Measurements from ENCODE around the gene SYCP3.
A peak's percentile ranks its signal among the peaks of the same experiment; 100 is the strongest.

SYCP3 gene

DNA sequence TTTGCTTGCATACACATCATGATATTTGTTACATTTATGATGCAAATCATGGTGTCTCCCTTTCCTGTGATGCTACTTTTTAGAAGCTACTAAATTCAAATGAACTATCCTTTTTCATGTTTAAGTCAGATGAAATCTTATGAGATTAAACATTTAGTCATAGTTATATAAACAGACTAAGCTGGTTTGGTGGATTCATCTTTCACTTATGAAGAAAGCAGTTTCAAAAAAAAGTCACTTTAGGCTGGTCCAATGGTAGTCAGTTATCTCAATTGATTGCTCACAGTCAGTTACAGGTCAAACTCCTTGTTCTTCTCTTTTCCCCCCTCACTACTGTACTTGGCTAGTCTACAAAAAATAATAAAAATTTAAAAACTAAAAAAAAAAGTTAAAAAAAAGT lies 19.7 kb downstream of the SYCP3 start:
- CTCF ChIA-PET, result interaction anchor here (0.6 to 1.5 kb wide), 2 partner anchors 40 to 322 kb away, joined by 3 to 4 read pairs; no protein-coding TSS in a partner anchor
- H3K27me3 Mint-ChIP-seq, result no peaks in the 10 kb centered on the region

DNA sequence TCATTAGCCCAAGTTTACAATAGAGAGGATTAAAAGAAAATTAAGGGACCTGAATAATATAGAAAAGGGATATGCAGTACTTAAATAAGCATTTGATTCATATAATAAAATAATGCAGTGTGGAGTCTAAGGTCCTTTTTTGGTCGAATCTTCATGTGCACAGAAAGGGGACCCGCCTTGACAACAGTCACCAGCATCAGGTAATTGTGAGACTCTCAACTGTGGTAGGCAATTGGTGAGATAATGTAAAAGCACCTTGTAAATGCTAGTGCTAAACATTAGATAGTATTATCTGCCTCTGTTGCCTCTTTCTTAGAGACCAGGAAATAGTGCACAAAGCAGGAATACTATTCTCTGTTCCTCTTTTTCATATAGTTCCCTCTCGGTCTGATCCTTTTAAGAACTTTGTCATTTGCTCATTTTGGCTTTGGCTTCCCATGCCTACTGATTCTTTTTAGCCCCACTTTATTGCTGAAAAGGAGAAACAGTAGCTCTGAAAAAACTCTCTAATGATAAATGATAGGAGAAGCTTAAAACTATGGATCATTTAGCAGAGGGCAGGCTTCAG lies 24.3 kb downstream of the SYCP3 start:
- Mint-ChIP-seq H3K9me3 (no peaks in the 10 kb centered on the region), H3K27ac (no peak overlapping the region), H3K4me3 (no peak overlapping the region), H3K4me1 (peaks cover 6% of the 10 kb centered on the region), H3K36me3 (peaks cover 7% of the 10 kb centered on the region), H3K27me3 (no peaks in the 10 kb centered on the region)
- DNase-seq, result no peak
- CTCF ChIA-PET, result interaction anchor here (1.7 kb wide), 1 partner anchor 12 kb away, joined by 4 read pairs; no protein-coding TSS in a partner anchor

More for the DNA sequence above, 19.7 kb downstream of the SYCP3 start:
- no peaks in the 10 kb centered on the region for H3K9me3 Mint-ChIP-seq
- no peak overlapping the region for H3K27ac Mint-ChIP-seq
- H3K4me1 Mint-ChIP-seq, result no peaks in the 10 kb centered on the region
- no peak for DNase-seq
- peaks cover 11% of the 10 kb centered on the region for H3K36me3 Mint-ChIP-seq
- no peak overlapping the region for H3K4me3 Mint-ChIP-seq

DNA sequence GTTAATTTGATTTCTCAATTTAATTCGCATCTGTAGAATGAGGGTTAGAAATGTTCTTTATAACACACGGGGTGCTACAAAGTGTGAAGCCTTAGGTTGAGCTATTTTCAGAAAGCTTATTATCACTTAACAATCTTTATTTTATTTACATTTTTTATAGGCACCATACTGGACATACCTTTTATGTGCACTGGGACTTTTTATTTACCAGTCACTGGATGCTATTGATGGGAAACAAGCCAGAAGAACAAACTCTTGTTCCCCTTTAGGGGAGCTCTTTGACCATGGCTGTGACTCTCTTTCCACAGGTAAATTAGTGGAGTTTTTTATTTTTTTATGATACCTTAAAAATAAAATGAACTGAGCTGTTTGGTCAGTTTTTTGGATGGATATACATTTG lies 25.3 kb downstream of the SYCP3 start:
- Mint-ChIP-seq H3K4me1 (peaks cover 17% of the 10 kb centered on the region), H3K36me3 (peaks cover 6% of the 10 kb centered on the region), H3K9me3 (no peaks in the 10 kb centered on the region), H3K27ac (no peak overlapping the region), H3K27me3 (no peaks in the 10 kb centered on the region), H3K4me3 (no peak overlapping the region)
- CTCF ChIA-PET, result interaction anchor here (1.7 kb wide), 1 partner anchor 11 kb away, joined by 4 read pairs; no protein-coding TSS in a partner anchor
- DNase-seq, result no peak

DNA sequence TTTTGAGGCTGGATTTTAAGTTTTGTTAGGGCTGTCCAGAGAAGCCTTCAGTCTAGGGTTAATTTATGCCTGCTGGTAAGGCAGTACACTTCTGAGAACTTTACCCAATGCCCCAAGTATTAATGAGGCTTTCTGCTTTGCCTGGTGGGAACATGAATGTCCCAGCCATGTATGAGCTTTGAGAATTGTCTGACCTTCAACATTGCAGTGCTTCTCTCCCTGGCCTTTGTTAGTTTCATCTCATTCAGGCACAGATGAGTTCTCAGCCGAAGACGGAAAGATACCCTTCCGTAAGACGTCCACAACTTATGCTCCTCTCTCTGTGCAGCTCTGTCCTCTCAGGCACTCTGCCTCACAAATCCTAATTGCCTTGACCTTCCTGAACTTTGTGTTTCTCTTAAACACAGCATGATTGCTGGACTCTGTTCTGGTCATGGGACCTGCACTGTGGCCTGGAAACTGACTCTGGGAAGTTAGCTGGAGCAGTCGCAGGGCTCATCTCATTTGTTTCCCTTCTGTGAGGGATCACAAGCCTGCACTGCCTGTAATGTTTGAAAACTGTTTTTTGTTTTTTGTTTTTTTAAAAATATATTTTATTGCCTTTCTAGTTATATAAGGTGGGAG lies 26.1 kb downstream of the SYCP3 start:
- no peak for DNase-seq
- Mint-ChIP-seq H3K27ac (no peak overlapping the region), H3K4me3 (no peak overlapping the region), H3K4me1 (peaks cover 18% of the 10 kb centered on the region), H3K36me3 (peaks cover 5% of the 10 kb centered on the region), H3K27me3 (no peaks in the 10 kb centered on the region), H3K9me3 (no peaks in the 10 kb centered on the region)
- CTCF ChIA-PET, result interaction anchor here (0.8 to 1.7 kb wide), 2 partner anchors 11 to 19 kb away, joined by 3 to 4 read pairs; no protein-coding TSS in a partner anchor

DNA sequence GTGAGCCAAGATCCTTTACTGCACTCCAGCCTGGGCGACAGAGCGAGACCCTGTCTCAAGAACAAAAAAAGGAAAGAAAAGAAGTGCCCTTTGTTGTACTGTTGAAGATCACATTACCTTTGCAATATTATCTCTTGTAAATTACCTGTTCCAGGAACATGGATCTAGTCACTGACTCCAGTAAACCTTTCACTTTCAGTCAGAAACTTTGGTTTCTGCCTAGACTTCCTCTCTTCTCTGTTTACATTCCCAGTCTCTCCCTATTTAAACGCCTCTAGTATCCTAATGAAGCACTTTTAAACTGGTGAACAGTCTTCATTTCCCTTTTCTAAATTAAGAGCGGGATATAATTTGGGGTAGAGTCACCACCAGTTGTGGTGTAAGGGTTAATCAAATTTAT lies 29.0 kb downstream of the SYCP3 start:
- Mint-ChIP-seq H3K4me1 (peaks cover 18% of the 10 kb centered on the region), H3K4me3 (no peak overlapping the region), H3K27me3 (no peaks in the 10 kb centered on the region), H3K27ac (no peak overlapping the region), H3K9me3 (no peaks in the 10 kb centered on the region), H3K36me3 (no peaks in the 10 kb centered on the region)
- CTCF ChIA-PET, result no interaction called here
- no peak for DNase-seq

DNA sequence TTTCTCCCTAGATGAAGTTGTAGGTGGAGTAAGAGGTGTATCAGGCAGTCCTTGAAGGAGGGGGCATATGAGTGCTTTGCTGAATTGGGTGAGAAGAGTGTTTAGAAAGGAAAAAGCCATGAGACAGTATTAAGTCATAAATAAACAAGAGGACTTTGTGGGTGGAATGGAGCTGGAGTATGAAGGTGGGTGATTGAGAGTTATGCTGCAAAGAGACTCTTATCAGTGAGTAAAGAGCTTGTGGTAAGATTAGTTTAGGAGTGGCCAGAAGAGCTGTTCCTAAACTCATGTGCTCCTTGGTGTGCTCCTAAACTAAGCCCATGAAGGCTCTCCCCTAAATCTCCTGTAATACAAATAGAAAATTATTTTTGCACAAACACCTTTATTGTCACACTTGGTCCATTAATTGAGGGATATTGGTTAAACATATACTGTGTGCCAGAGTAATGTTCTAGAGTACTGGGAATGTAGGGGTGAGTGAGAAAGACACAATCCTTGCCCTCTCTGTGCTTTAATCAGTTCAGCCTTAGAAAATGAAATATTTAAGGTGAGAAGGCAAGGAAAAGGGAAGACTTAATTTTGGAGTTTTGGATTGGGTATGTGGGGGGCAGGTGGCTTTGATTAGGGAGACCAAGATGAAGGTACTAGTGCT lies 32.0 kb downstream of the SYCP3 start:
- CTCF ChIA-PET, result interaction anchor here (1.5 kb wide), 1 partner anchor 26 kb away, joined by 3 read pairs; no protein-coding TSS in a partner anchor
- peaks cover 18% of the 10 kb centered on the region for H3K4me1 Mint-ChIP-seq
- H3K9me3 Mint-ChIP-seq, result no peaks in the 10 kb centered on the region
- no peak overlapping the region for H3K27ac Mint-ChIP-seq
- H3K27me3 Mint-ChIP-seq, result no peaks in the 10 kb centered on the region
- no peaks in the 10 kb centered on the region for H3K36me3 Mint-ChIP-seq
- no peak overlapping the region for H3K4me3 Mint-ChIP-seq
- no peak for DNase-seq

DNA sequence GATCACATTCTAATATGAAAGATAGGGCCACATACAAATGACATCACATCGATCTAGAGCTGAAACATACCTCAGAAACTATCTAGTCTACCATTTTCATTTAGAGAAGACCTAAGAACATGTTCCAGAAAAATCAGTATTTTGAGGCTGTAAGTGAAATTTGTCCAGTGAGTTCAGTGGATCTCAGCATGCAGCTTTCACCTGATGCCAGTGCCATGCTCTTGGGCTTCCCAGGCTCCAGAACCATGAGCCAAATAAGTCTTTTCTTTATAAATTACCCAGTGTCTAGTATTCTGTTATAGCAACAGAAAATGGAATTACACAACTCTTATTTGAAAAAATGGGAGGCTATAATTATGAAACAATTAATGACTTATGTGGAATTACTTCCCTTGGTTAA lies 32.9 kb downstream of the SYCP3 start:
- no peaks in the 10 kb centered on the region for H3K36me3 Mint-ChIP-seq
- H3K4me3 Mint-ChIP-seq, result no peak overlapping the region
- H3K4me1 Mint-ChIP-seq, result peaks cover 18% of the 10 kb centered on the region
- H3K27ac Mint-ChIP-seq, result no peak overlapping the region
- no peaks in the 10 kb centered on the region for H3K9me3 Mint-ChIP-seq
- no peak for DNase-seq
- H3K27me3 Mint-ChIP-seq, result no peaks in the 10 kb centered on the region
- CTCF ChIA-PET, result no interaction called here

DNA sequence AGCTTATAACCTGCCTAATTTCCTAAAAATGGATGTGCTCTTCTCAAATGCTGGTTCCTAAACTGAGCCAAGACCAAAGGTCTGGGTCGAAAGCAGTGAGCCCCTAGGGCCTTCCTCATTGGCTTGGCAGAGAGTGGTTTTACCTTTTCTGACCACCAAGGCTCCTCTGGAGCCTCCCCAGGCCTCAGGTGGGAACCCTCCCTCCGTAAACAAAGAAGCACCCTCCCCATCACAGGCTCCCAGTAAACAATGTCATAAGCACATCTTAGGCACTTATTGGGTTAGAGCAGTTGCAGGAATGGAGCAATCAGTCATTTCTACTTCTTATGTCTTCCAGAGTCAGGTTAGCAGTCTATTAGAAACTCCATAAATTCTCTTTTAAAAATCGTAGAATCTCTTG lies 35.8 kb downstream of the SYCP3 start:
- no peak overlapping the region for H3K27ac Mint-ChIP-seq
- peaks cover 2% of the 10 kb centered on the region for H3K36me3 Mint-ChIP-seq
- DNase-seq, result no peak
- H3K27me3 Mint-ChIP-seq, result no peaks in the 10 kb centered on the region
- H3K9me3 Mint-ChIP-seq, result no peaks in the 10 kb centered on the region
- peaks cover 18% of the 10 kb centered on the region for H3K4me1 Mint-ChIP-seq
- CTCF ChIA-PET, result interaction anchor here (1.8 kb wide), 1 partner anchor 10 kb away, joined by 4 read pairs; no protein-coding TSS in a partner anchor
- H3K4me3 Mint-ChIP-seq, result no peak overlapping the region

DNA sequence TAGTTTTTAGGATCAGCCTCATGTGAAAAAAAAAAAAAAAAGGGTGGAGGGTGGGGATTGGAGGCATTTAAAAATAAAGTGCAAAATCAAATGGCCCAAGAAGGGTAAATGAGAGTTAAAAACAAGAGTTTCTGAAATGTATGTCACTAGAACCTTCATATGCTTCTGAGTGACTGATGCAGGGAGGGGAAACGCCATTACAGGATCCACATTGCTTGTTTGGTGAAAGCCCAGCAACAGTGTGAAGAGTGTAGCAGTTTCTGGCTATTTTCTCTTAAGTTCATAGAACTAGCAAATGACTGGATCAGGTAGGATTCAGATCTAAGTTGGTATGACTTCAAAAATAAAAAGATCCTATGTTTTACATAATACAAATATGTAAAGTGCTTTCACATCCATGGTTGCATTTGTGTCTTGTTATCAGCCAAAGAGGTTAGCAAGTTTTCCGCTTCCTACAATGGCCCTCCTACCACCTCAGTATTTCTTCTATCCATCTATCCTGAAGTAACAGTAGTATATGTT lies 38.9 kb downstream of the SYCP3 start:
- H3K9me3 Mint-ChIP-seq, result no peaks in the 10 kb centered on the region
- H3K4me1 Mint-ChIP-seq, result peaks cover 31% of the 10 kb centered on the region
- CTCF ChIA-PET, result interaction anchor here (0.7 kb wide), 1 partner anchor 24 kb away, joined by 4 read pairs; no protein-coding TSS in a partner anchor
- DNase-seq, result no peak
- no peak overlapping the region for H3K27ac Mint-ChIP-seq
- no peaks in the 10 kb centered on the region for H3K27me3 Mint-ChIP-seq
- no peak overlapping the region for H3K4me3 Mint-ChIP-seq
- H3K36me3 Mint-ChIP-seq, result peaks cover 4% of the 10 kb centered on the region

DNA sequence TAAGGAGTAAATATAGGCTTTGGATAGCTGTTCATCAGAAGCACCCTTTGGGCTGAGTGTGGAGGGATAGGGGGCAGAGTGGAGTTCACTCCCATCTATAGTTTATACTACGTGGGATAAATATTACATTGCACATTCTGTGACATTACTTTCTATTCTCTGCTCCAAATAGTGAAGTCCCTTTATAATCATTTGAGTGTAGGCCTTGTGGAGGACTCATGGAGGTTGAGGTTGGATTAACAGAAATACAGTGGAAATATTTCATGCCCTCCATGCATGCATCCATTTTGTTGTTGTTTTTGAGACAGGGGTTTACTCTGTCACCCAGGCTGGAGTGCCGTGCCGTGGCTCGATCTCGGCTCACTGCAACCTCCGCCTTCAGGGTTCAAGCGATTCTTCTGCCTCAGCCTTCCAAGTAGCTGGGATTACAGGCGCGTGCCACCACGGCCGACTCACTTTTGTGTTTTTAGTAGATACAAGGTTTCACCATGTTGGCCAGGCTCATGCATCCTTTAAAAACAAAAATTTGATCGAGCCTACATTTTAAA lies 40.4 kb downstream of the SYCP3 start:
- H3K4me3 Mint-ChIP-seq, result peak overlapping the region; percentile 87
- no peak for DNase-seq
- peaks cover 4% of the 10 kb centered on the region for H3K36me3 Mint-ChIP-seq
- no peaks in the 10 kb centered on the region for H3K9me3 Mint-ChIP-seq
- peaks cover 31% of the 10 kb centered on the region for H3K4me1 Mint-ChIP-seq
- H3K27ac Mint-ChIP-seq, result peak overlapping the region; percentile 87
- H3K27me3 Mint-ChIP-seq, result no peaks in the 10 kb centered on the region
- CTCF ChIA-PET, result interaction anchor here (0.6 to 1.4 kb wide), 3 partner anchors 25 to 280 kb away, joined by 3 read pairs; no protein-coding TSS in a partner anchor

DNA sequence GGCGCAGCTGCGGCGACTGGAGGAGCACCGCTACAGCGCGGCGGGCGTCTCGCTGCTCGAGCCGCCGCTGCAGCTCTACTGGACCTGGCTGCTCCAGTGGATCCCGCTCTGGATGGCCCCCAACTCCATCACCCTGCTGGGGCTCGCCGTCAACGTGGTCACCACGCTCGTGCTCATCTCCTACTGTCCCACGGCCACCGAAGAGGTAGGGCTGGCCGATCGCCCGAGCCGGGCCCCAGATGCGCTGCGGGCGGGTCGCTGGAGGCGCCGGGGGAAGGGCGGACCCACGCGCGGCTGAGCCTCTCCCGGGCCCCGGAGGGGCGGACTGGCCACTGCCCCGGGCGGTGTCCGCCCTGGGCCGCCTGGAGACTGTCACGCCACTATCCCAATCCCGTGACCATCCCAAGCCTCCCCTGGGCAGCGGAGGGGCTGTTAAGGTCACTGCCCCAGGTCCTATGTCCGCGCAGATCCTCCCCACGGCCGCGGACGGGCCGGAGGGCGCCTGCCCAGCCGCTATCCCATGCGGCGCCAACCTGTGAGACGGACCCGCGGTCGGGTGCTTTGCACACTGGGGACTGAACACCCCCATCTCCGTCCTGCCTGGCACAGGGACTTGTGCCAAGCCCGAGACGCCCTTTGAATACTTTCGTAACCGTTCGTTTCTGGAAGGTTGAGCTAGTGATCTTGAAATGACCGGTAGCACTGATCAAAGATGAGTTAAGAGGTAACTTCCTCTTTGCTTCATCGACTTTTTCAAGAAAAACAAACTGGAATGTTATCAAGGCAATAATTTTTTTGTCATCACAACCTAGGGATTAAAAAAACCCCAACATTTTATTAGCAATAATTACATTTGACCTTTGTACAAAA lies 41.1 kb downstream of the SYCP3 start:
- CTCF ChIA-PET, result interaction anchor here (0.6 to 1.4 kb wide), 3 partner anchors 26 to 279 kb away, joined by 3 read pairs; no protein-coding TSS in a partner anchor
- peak; percentile 28 for DNase-seq
- Mint-ChIP-seq H3K9me3 (no peaks in the 10 kb centered on the region), H3K4me1 (peaks cover 31% of the 10 kb centered on the region), H3K36me3 (peaks cover 4% of the 10 kb centered on the region), H3K27ac (peak overlapping the region; percentile 87), H3K4me3 (peak overlapping the region; percentile 87), H3K27me3 (no peaks in the 10 kb centered on the region)

DNA sequence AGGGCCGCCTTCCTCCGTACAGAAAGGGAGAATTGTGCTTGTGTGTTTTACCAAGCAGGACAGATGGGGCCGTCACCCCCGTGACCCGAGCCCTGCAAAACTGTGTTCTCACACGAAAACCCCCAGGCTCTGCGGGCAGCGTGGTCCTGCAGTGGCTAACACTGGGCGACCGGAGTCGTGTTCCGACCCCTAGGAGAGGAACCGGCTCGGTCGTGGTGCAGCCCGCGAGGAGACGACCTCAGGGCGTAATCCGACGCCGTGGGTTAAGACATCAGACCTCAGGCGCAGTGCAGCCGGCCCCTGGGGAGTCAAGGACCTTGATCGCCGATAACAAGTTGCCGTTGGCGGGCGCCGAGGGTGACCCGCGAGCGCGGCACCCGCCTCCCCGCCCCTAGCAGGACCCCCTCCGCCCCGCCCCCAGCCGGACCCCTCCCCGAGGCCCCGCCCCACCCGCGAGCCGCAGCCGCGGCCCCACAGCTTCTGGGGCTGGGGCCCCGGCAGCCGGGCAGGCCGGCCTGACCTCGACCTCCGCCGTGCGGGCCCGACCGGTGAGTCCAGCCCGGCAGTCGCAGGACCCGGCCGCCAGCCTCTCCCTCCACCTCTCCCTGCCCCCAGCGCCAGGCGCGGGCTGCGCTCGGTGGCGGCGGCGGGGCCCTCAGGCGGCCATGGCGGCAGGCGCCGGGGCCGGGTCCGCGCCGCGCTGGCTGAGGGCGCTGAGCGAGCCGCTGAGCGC lies 41.9 kb downstream of the SYCP3 start, which contains the start of gene CHPT1:
CHPT1 (plus strand) TSS at position 444 of the 733 bp plus-strand sequence; CDS start at position 666, 222 bp downstream.
- Mint-ChIP-seq H3K27me3 (no peaks in the 10 kb centered on the region), H3K9me3 (no peaks in the 10 kb centered on the region), H3K36me3 (peaks cover 4% of the 10 kb centered on the region), H3K4me1 (peaks cover 31% of the 10 kb centered on the region), H3K4me3 (peak within 1 kb of the TSS; percentile 89), H3K27ac (peak within 1 kb of the TSS; percentile 87)
- CTCF ChIA-PET, result interaction anchor here (1.4 kb wide), 1 partner anchor 131 kb away, joined by 3 read pairs; no protein-coding TSS in a partner anchor
- peak; percentile 74 for DNase-seq
